H9 (cell line): ENCODE data around the gene IGSF1. TPM values are rescaled to one million over a fixed set of nuclear protein-coding genes. Genes with fewer than 3 reads are reported as not detected.

Experiments
- DNase-seq: peaks from one replicate; pipeline ENCODE4 v3.0.0-alpha.2; 2017
- H2AFZ ChIP-seq: one replicate; pipeline ENCODE4 v1.6.1; 2013; ENCODE audit warnings: mild to moderate bottlenecking, low read length, control low read depth, moderate library complexity
- H2AK5ac ChIP-seq: 2 replicates; pipeline ENCODE4 v1.6.1; 2013; ENCODE audit warnings: low read length, control low read depth, mixed read lengths; ENCODE audit not compliant: insufficient read length
- H2BK120ac ChIP-seq: one replicate; pipeline ENCODE4 v1.6.1; 2013; ENCODE audit warnings: low read depth, mild to moderate bottlenecking, low read length, control low read depth, inconsistent platforms; ENCODE audit not compliant: poor library complexity, severe bottlenecking
- H2BK12ac ChIP-seq: 2 replicates; pipeline ENCODE4 v1.6.1; 2013; ENCODE audit warnings: low read length, control low read depth, mixed read lengths, low read depth; ENCODE audit not compliant: insufficient read length
- H2BK15ac ChIP-seq: 2 replicates; pipeline ENCODE4 v1.6.1; 2013; ENCODE audit warnings: low read depth, low read length, control low read depth
- H2BK20ac ChIP-seq: one replicate; pipeline ENCODE4 v1.6.1; 2013; ENCODE audit warnings: low read depth, mild to moderate bottlenecking, low read length, control low read depth, inconsistent platforms; ENCODE audit not compliant: poor library complexity, severe bottlenecking
- H2BK5ac ChIP-seq: 2 replicates; pipeline ENCODE4 v1.6.1; 2013; ENCODE audit warnings: low read length, control low read depth, mixed read lengths; ENCODE audit not compliant: insufficient read length
- H3K14ac ChIP-seq: 2 replicates; pipeline ENCODE4 v1.6.1; 2013; ENCODE audit warnings: low read length, control low read depth; ENCODE audit not compliant: insufficient read depth
- H3K18ac ChIP-seq: 2 replicates; pipeline ENCODE4 v1.6.1; 2013; ENCODE audit warnings: low read depth, mild to moderate bottlenecking, mixed read lengths, low read length, control low read depth; ENCODE audit not compliant: insufficient read length
- H3K23ac ChIP-seq: 2 replicates; pipeline ENCODE4 v1.6.1; 2013; ENCODE audit warnings: low read length, control low read depth, mixed read lengths, low read depth; ENCODE audit not compliant: insufficient read length
- H3K23me2 ChIP-seq: 2 replicates; pipeline ENCODE4 v1.6.1; 2013; ENCODE audit warnings: low read depth, mild to moderate bottlenecking, mixed read lengths, low read length, control low read depth; ENCODE audit not compliant: insufficient read length, poor library complexity, severe bottlenecking
- H3K27ac ChIP-seq: 2 replicates; pipeline ENCODE4 v1.5.1; 2013; ENCODE audit warnings: low read length, control low read depth, mixed read lengths, low read depth; ENCODE audit not compliant: insufficient read length
- H3K27me3 ChIP-seq: 2 replicates; pipeline ENCODE4 v1.6.1; 2013; ENCODE audit warnings: low read length, control low read depth, inconsistent platforms; ENCODE audit not compliant: insufficient read depth
- H3K4ac ChIP-seq: 2 replicates; pipeline ENCODE4 v1.6.1; 2013; ENCODE audit warnings: low read depth, mild to moderate bottlenecking, control low read depth, inconsistent platforms, low read length, moderate library complexity
- H3K4me1 ChIP-seq: 2 replicates; pipeline ENCODE4 v1.6.1; 2013; ENCODE audit warnings: low read length, control low read depth, inconsistent platforms; ENCODE audit not compliant: insufficient read depth
- H3K4me2 ChIP-seq: 2 replicates; pipeline ENCODE4 v1.6.1; 2013; ENCODE audit warnings: low read length, control low read depth, mixed read lengths; ENCODE audit not compliant: insufficient read length, insufficient read depth
- H3K56ac ChIP-seq: 2 replicates; pipeline ENCODE4 v1.6.1; 2013; ENCODE audit warnings: low read depth, mild to moderate bottlenecking, mixed read lengths, low read length, control low read depth; ENCODE audit not compliant: insufficient read length
- H3K79me1 ChIP-seq: 2 replicates; pipeline ENCODE4 v1.6.1; 2013; ENCODE audit warnings: low read depth, mild to moderate bottlenecking, moderate library complexity, low read length, control low read depth, inconsistent platforms; ENCODE audit not compliant: insufficient read depth, poor library complexity, severe bottlenecking
- H3K79me2 ChIP-seq: 2 replicates; pipeline ENCODE4 v1.6.1; 2013; ENCODE audit warnings: low read length, control low read depth, inconsistent platforms; ENCODE audit not compliant: insufficient read depth
- H3K9ac ChIP-seq: 2 replicates; pipeline ENCODE4 v1.6.1; 2013; ENCODE audit warnings: low read length, control low read depth, mixed read lengths; ENCODE audit not compliant: insufficient read length; ENCODE audit errors: extremely low read depth
- H3K9me3 ChIP-seq: one replicate; pipeline ENCODE4 v1.6.1; 2013; ENCODE audit warnings: low read depth, low read length, inconsistent platforms; ENCODE audit not compliant: control insufficient read depth
- H3T11ph ChIP-seq: one replicate; pipeline ENCODE4 v1.6.1; 2013; ENCODE audit warnings: mild to moderate bottlenecking, low read length, control low read depth, inconsistent platforms
- H4K20me1 ChIP-seq: one replicate; pipeline ENCODE4 v1.6.1; 2013; ENCODE audit not compliant: control insufficient read depth, insufficient read length, insufficient read depth
- H4K5ac ChIP-seq: 2 replicates; pipeline ENCODE4 v1.6.1; 2013; ENCODE audit warnings: low read depth, mild to moderate bottlenecking, mixed read lengths, low read length, control low read depth; ENCODE audit not compliant: insufficient read length
- H4K8ac ChIP-seq: replicated peaks from 2 replicates; pipeline ENCODE4 v1.6.1; 2013; ENCODE audit warnings: low read length, control low read depth, mixed read lengths, low read depth; ENCODE audit not compliant: insufficient read length
- H4K91ac ChIP-seq: 2 replicates; pipeline ENCODE4 v1.6.1; 2013; ENCODE audit warnings: low read depth, mild to moderate bottlenecking, moderate library complexity, mixed read lengths, low read length, control low read depth; ENCODE audit not compliant: insufficient read length
- H3K27ac Mint-ChIP-seq, 3 experiments: 2 replicates in 2 of 3; 3 replicates in 1 of 3; pipeline ENCODE4 v1.8.0; 2020 to 2021; ENCODE audit warnings: mixed read lengths in 3 of 3, mild to moderate bottlenecking in 1 of 3, moderate library complexity in 1 of 3
- H3K27me3 Mint-ChIP-seq: 2 replicates; pipeline ENCODE4 v1.8.0; 2021; ENCODE audit warnings: low read depth, mild to moderate bottlenecking, moderate library complexity, mixed read lengths
- H3K36me3 Mint-ChIP-seq, 3 experiments: 2 replicates in 2 of 3; 3 replicates in 1 of 3; pipeline ENCODE4 v1.8.0; 2020 to 2021; ENCODE audit warnings: low read depth in 3 of 3, mixed read lengths in 3 of 3; ENCODE audit not compliant: insufficient read depth in 1 of 3
- H3K4me1 Mint-ChIP-seq, 2 experiments: 2 replicates each; pipeline ENCODE4 v1.8.0; 2020; ENCODE audit warnings: mixed read lengths in 2 of 2
- H3K4me3 Mint-ChIP-seq, 2 experiments: 2 replicates in 1 of 2; 3 replicates in 1 of 2; pipeline ENCODE4 v1.8.0; 2020 to 2021; ENCODE audit warnings: mild to moderate bottlenecking in 2 of 2, mixed read lengths in 2 of 2, moderate library complexity in 1 of 2
- H3K9me3 Mint-ChIP-seq, 2 experiments: 2 replicates in 1 of 2; 3 replicates in 1 of 2; pipeline ENCODE4 v1.8.0; 2020; ENCODE audit warnings: mild to moderate bottlenecking in 2 of 2, mixed read lengths in 2 of 2, moderate library complexity in 1 of 2
- WGBS: extraction: QIAGEN DNeasy Blood & Tissue Kit; methylation state at CpG from one replicate; pipeline ENCODE4 v1.1.7; 2013; ENCODE audit warnings: missing lambda C conversion rate, low lambda C conversion rate, mixed read lengths; ENCODE audit not compliant: insufficient read length; ENCODE audit errors: extremely low coverage; 5-methylcytosine and 5-hydroxymethylcytosine counted together
- total RNA-seq: library from RNA; stranded (reverse); gene quantifications from 2 replicates; pipeline ENCODE4 v1.2.1, GENCODE V29; 2021
- TF ChIP-seq, protein P1 (sequence below): fragments of 200-600 bp; sonication (generic); conservative IDR thresholded peaks from 3 replicates; pipeline ENCODE4 v1.8.0; 2021; ENCODE audit warnings: antibody characterized with exemption, mild to moderate bottlenecking

The IGSF1 gene
- total RNA-seq, 1 experiment from 2014 or later, result 12.5 TPM

DNA sequence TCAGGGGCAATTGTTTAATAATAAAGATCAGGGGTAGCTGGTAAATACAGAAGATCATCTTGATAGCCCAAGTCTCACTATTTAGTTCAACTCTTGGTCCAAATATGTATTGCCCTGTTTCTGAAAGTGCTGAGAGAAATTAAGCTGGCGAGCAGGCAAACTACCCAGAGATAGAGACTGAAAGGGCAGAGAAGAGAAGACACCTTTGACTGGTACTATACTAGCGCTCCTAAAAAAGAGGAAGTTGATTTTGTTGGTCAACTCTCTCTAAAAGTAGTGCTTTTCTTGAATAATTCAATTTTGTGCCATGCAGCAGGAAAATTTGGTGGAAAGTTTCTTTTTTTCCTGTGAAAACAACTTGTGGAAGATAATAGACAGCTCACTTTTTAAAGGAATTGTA, 64.0 kb downstream of the IGSF1 start:
- Histone ChIP-seq H3K79me2 (no peaks in the 10 kb centered on the region), H4K20me1 (no peaks in the 10 kb centered on the region), H3K27me3 (no peaks in the 10 kb centered on the region), H2BK5ac (no peak overlapping the region), H4K91ac (no peak overlapping the region), H3K23me2 (no peaks in the 10 kb centered on the region), H3K23ac (no peak overlapping the region), H3K9ac (no peak overlapping the region), H3K18ac (no peak overlapping the region), H3K27ac (no peak overlapping the region), H3K4ac (no peak overlapping the region), H3T11ph (no peak overlapping the region), H3K9me3 (no peaks in the 10 kb centered on the region), H3K4me1 (no peaks in the 10 kb centered on the region; the same call in 1 of the 2 replicates), H3K14ac (no peak overlapping the region), H3K79me1 (no peaks in the 10 kb centered on the region), H4K5ac (no peak overlapping the region), H4K8ac (no peak overlapping the region), H2AFZ (no peak overlapping the region), H2BK12ac (no peak overlapping the region), H2BK120ac (no peak overlapping the region), H3K56ac (no peak overlapping the region), H3K4me2 (no peak overlapping the region), H2AK5ac (no peak overlapping the region), H2BK15ac (no peak overlapping the region), H2BK20ac (no peak overlapping the region)
- Mint-ChIP-seq H3K4me1 (peaks cover 10 to 20% of the 10 kb centered on the region in 2 experiments), H3K27ac (no peak overlapping the region), H3K27me3 (peaks cover 3% of the 10 kb centered on the region; the same call in 1 of the 2 replicates), H3K9me3 (no peaks in the 10 kb centered on the region), H3K4me3 (no peak overlapping the region), H3K36me3 (no peaks in the 10 kb centered on the region; a peak in 1 of 7 replicates)
- DNase-seq, result no peak
- TF ChIP-seq, protein P1, sequence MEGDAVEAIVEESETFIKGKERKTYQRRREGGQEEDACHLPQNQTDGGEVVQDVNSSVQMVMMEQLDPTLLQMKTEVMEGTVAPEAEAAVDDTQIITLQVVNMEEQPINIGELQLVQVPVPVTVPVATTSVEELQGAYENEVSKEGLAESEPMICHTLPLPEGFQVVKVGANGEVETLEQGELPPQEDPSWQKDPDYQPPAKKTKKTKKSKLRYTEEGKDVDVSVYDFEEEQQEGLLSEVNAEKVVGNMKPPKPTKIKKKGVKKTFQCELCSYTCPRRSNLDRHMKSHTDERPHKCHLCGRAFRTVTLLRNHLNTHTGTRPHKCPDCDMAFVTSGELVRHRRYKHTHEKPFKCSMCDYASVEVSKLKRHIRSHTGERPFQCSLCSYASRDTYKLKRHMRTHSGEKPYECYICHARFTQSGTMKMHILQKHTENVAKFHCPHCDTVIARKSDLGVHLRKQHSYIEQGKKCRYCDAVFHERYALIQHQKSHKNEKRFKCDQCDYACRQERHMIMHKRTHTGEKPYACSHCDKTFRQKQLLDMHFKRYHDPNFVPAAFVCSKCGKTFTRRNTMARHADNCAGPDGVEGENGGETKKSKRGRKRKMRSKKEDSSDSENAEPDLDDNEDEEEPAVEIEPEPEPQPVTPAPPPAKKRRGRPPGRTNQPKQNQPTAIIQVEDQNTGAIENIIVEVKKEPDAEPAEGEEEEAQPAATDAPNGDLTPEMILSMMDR, result no peak
- WGBS, result no CpG with 5 or more reads among the region's 2 CpGs

Other genes starting within 250 kb of the IGSF1 start
- gene ARHGAP36, start 231.0 kb downstream of the IGSF1 start, total RNA-seq, result 0.13 and 0.37 TPM in 2 replicates